WI38 (cell line): ENCODE results near the gene ASCC1.

Experiments
- H3K4me3 ChIP-seq: 2 replicates; pipeline ENCODE4 v1.5.1; 2011; ENCODE audit warnings: low read depth, mild to moderate bottlenecking, control low read depth, low read length
- CTCF ChIP-seq: IDR thresholded peaks from 2 replicates; pipeline ENCODE4 v1.5.1; 2012; ENCODE audit warnings: low read depth, mild to moderate bottlenecking, control low read depth, low read length

Gene ASCC1

GRCh38 chr10:72206511-72207229 is 9.4 kb downstream of the ASCC1 start:
- TF ChIP-seq CTCF = no peak
- no peak overlapping the region for H3K4me3 ChIP-seq

GRCh38 chr10:72204724-72205123 is 11.4 kb downstream of the ASCC1 start:
- H3K4me3 ChIP-seq = no peak overlapping the region
- TF ChIP-seq CTCF = no peak

GRCh38 chr10:72204296-72204695 is 11.8 kb downstream of the ASCC1 start:
- TF ChIP-seq CTCF = no peak
- no peak overlapping the region for H3K4me3 ChIP-seq

- TF ChIP-seq CTCF = no peak
- no peak overlapping the region for H3K4me3 ChIP-seq
Measured at GRCh38 chr10:72201293-72201692, 14.8 kb downstream of the ASCC1 start.

- no peak for TF ChIP-seq CTCF
- no peak overlapping the region for H3K4me3 ChIP-seq
Measured at GRCh38 chr10:72200883-72201282, 15.2 kb downstream of the ASCC1 start.

GRCh38 chr10:72194949-72195348 is 21.1 kb downstream of the ASCC1 start:
- no peak for TF ChIP-seq CTCF
- no peak overlapping the region for H3K4me3 ChIP-seq

GRCh38 chr10:72186982-72187330 is 29.1 kb downstream of the ASCC1 start:
- no peak overlapping the region for H3K4me3 ChIP-seq
- no peak for TF ChIP-seq CTCF
